Measurements from ENCODE around the gene FOXJ1.

The FOXJ1 gene

GRCh38 chr17:76147211-76148014, 6.4 kb upstream of the FOXJ1 start:
- no peak overlapping the region for H3K4me3 ChIP-seq (ENCODE audit: low read depth, low read length)
- DNase-seq (ENCODE audit: low read depth): no peak
- peak; percentile 28 for TF ChIP-seq CTCF (IDR thresholded peaks at IDR 0.05; ENCODE audit: low read depth, low read length, missing control alignments)

- no peak for TF ChIP-seq CTCF (IDR thresholded peaks at IDR 0.05; ENCODE audit: low read depth, low read length, missing control alignments)
- H3K4me3 ChIP-seq (ENCODE audit: low read depth, low read length): no peak overlapping the region; the same call in 1 of the 2 replicates
- DNase-seq (ENCODE audit: low read depth): no peak
These were observed 5.2 kb upstream of the FOXJ1 start for GRCh38 chr17:76146053-76146851.

DNA sequence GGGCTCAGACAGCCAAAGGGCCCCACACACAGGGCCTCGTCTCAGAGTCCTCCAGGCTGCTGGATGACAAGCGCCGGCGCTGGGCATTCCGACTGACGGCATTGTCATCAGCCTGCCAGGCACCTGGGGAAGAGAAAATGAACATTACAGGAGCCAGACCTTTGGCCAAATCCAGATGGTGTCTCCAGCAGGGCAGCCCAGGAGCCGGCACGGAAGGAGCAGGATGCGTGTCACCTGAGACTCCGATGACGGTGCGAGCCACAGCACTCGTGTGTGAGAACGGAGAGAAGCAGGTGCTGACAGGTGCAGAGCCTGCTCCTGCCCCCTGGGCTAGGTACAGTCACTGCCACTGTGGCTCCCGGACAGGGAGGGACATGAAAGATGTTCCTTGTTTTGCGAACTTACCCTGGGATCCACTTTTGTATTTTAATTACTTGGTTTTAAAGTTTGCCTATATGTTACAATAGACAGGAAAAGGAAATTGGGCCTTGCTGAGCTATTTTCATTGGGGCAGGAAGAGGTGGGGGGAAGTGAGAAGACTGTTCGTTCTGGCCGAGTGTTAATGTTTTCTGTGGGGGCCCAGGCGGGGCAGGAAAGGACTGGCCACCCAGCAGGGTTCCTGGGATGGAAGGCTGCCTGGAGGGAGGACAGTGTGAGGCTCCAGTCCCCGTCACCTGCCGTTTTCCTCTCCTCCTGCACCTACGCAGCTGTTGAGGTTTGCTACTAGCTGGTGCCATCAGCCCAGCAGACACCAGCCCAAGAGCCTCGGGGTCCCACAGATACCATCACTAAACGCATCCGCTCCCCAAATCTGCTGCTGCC, 4.4 kb upstream of the FOXJ1 start:
- H3K4me3 ChIP-seq (ENCODE audit: low read depth, low read length): peak overlapping the region; percentile 21; the same call in 1 of the 2 replicates
- TF ChIP-seq CTCF (IDR thresholded peaks at IDR 0.05; ENCODE audit: low read depth, low read length, missing control alignments): no peak
- DNase-seq (ENCODE audit: low read depth): no peak

GRCh38 chr17:76142585-76143041, 1.6 kb upstream of the FOXJ1 start:
- TF ChIP-seq CTCF (IDR thresholded peaks at IDR 0.05; ENCODE audit: low read depth, low read length, missing control alignments): no peak
- no peak for DNase-seq (ENCODE audit: low read depth)
- no peak overlapping the region for H3K4me3 ChIP-seq (ENCODE audit: low read depth, low read length)

GRCh38 chr17:76142039-76142584, 1.1 kb upstream of the FOXJ1 start:
- no peak for DNase-seq (ENCODE audit: low read depth)
- no peak for TF ChIP-seq CTCF (IDR thresholded peaks at IDR 0.05; ENCODE audit: low read depth, low read length, missing control alignments)
- H3K4me3 ChIP-seq (ENCODE audit: low read depth, low read length): no peak overlapping the region

- no peak for TF ChIP-seq CTCF (IDR thresholded peaks at IDR 0.05; ENCODE audit: low read depth, low read length, missing control alignments)
- peak overlapping the region; percentile 39; the same call in 1 of the 2 replicates for H3K4me3 ChIP-seq (ENCODE audit: low read depth, low read length)
- no peak for DNase-seq (ENCODE audit: low read depth)
These were observed 309 bp downstream of the FOXJ1 start for GRCh38 chr17:76140661-76141211.
